ENCODE measurements around the gene AZI2.

Gene AZI2

GRCh38 chr3:28348629-28349468 lies at the start of gene AZI2, which contains the start of gene ZCWPW2:
Gene AZI2, minus strand, starts transcription at chr3:28348824. Its CDS starts 8,207 bp downstream, at chr3:28340617.
Gene ZCWPW2, plus strand, starts transcription at chr3:28348721. Its CDS starts 64,348 bp downstream, at chr3:28413069.
- ATAC-seq (peak; percentile 94), DNase-seq (peak; percentile 95)

DNA sequence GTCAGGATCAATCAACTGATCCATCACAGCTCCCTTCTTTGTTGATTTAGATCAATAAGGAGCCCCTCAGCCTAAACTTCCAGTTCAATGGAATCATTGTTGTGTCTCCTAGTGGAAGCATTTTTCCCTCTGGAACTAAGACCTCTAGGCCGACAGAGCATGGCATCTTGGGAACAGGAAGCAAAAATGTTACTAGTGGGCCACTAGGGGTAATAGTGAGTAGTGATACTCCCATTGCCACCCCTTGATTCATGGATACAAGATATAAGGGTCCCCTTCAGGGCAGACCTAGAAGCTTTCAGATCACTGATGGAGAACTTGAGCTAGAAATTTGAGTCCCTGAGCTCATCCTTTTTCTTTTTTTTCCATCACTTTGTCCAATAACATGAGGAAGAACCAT lies 40.4 kb upstream of the AZI2 start:
- ATAC-seq (no peak), DNase-seq (no peak)

GRCh38 chr3:28386049-28386448 lies 37.4 kb upstream of the AZI2 start:
- no peak for DNase-seq
- no peak for ATAC-seq

DNA sequence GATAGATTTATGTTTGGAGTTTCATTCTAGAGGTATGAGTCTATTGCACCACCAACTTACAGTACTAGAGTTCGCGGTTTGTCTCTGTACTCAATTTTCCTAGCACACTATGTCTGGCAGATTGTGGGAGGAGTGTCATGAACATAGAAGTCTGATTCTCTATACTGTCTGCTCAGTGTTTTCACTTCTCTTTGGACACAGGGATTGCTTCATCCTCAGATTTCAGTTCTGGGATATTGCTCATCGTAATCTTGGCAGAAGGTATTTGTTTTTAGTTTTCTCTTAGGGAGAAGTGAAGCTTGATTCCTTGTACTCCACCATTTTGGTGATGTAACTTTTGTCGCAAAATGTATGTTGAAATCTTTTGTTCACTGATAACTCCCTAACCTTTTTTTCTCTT lies 27.8 kb upstream of the AZI2 start:
- DNase-seq (no peak), ATAC-seq (no peak)

GRCh38 chr3:28349469-28350000 lies 911 bp upstream of the AZI2 start:
- DNase-seq = no peak
- ATAC-seq = no peak

DNA sequence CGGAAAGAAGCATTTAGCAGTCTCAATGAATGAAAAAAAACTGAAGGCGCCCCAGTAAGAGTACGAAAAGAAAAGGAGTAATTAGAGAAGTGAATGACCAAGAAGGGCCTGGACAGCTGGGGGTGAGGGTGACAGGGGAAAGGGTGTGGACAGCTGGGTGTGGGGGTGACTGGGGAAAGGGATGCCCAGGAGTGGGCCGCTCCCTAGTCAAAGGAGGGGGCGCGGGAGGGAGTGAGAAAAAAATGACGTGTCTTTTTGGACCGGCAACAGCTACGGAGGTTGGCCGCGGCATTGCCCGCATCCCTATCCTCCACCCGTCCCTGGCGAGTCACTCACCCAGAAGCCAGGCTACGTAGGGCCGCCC lies 377 bp downstream of the AZI2 start:
- ATAC-seq (peak; percentile 86), DNase-seq (no peak)

- no peak for ATAC-seq
Measured at GRCh38 chr3:28347374-28348264, 1.0 kb downstream of the AZI2 start.

GRCh38 chr3:28345690-28346089 lies 2.9 kb downstream of the AZI2 start:
- DNase-seq (no peak), ATAC-seq (no peak)

More at GRCh38 chr3:28347374-28348264, 1.0 kb downstream of the AZI2 start:
- DNase-seq = peak; percentile 3

GRCh38 chr3:28343144-28343543 lies 5.5 kb downstream of the AZI2 start:
- DNase-seq (no peak), ATAC-seq (no peak)

- ATAC-seq = no peak
Measured at GRCh38 chr3:28337230-28337629, 11.4 kb downstream of the AZI2 start.

GRCh38 chr3:28335246-28335645 lies 13.4 kb downstream of the AZI2 start:
- DNase-seq = no peak
- no peak for ATAC-seq

More at GRCh38 chr3:28337230-28337629, 11.4 kb downstream of the AZI2 start:
- DNase-seq = no peak

DNA sequence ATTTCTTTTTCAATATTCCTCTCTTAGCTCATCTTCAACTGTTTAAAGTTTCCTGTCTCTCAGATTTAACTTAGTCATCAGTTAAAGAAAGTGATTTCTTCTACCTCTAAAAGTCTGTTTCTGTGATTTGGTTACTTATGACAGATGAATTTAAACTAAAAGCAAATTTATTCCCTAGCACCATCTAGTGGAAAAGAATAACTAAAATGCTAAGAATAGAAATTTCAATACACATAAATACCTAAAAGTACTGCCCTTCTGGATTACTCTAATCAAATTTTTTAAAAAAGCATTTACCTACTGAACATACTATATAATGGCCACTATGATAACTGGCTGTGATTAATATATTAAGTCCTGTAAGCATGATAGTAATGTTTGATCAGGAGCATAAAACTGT lies 14.1 kb downstream of the AZI2 start:
- no peak for ATAC-seq
- DNase-seq = no peak

DNA sequence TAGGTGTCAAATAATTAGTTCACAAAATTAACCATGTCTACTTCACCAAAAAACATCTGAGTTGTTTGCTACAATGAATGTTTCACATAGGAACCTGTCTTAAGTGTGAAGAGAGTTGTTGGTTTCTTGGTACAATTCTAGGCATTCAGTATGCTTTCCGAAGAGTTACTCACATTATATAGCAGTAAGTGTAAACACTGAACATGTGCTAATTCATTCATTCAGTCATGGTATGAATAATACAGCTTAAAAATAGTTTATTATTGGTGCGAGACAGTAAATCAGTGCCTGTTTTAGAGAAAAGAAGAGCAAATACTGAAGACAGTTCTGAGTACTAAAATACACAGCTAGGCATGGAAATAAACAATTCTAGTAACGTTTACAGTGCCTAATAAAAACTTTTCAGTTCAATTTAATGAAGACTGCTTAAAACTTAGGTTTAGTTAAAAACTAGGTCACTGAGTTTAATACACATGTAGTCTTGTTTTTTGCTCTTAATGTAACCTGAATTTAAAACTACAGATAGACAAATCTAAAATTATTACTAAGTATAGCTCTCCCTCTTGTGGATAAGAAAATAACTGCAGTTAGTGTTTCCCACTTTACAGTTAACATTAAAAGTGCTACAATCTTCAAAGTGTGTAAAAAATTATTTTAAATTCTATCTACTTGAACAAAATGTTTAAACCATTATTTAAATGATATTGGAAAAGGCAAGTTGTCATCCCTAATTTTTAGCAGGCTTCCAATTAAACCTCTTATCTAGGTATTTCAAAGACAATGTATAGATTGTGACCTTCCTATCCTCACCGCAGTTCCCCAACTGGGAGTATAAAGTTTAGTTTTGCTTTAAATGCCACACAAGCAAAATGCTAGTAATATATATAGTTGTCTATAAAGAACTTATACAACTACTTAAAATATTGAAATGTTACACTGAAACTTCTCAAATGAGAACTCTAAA lies 20.2 kb downstream of the AZI2 start:
- ATAC-seq (no peak), DNase-seq (no peak)

GRCh38 chr3:28326458-28326926 lies 22.1 kb downstream of the AZI2 start:
- ATAC-seq (peak; percentile 98), DNase-seq (peak; percentile 17)

GRCh38 chr3:28322464-28322863 lies 26.2 kb downstream of the AZI2 start:
- DNase-seq (no peak), ATAC-seq (no peak)

- no peak for DNase-seq
- no peak for ATAC-seq
Measured at GRCh38 chr3:28320981-28321380, 27.6 kb downstream of the AZI2 start.

DNA sequence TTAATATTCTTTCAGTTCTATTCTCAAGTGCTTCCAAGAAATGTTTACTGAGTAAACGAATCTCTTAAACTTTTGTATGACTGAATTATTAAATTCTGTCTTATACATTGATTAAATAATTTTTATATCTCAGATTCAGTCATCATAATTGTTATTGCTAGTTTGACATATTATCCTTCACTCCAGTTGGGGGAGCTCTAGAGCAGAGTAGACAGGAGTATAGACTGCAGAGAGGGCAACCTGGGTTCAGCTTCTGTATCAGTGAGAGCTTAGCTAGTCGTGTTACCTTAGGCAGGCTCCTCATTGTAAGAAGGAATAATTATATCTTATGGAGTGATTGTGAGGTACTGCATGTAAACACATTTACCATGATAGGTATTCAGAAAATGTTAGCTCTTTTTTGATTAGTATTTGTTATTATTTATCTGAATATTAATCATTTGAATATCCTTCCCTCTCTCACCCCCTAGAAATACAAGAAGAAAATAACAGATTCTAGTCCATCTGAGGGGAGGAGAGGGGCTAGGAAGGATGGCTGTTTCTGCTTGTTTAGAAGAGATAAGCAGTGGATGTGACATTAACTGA lies 31.1 kb downstream of the AZI2 start:
- peak; percentile 15 for DNase-seq
- peak; percentile 68 for ATAC-seq

GRCh38 chr3:28316226-28316625 lies 32.4 kb downstream of the AZI2 start:
- DNase-seq (no peak), ATAC-seq (no peak)

DNA sequence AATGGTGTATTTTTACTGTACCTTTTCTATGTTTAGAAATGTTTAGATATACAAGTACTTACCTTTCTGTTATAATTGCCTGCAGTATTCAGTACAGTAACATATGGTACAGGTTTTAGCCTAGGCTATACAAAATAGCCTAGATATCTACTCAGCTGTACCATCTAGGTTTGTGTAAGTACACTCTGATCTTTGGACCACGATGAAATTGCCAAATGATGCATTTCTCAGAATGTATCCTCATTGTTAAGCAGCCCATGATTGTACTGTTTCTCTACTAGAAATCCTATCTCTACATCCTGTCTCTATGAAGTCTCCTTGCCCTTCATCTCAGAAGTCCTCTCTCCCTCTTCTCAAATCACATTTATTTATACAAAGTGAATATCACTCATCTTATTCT lies 32.9 kb downstream of the AZI2 start:
- no peak for ATAC-seq
- DNase-seq = no peak

GRCh38 chr3:28308196-28308595 lies 40.4 kb downstream of the AZI2 start:
- DNase-seq (no peak), ATAC-seq (no peak)

- DNase-seq (no peak), ATAC-seq (no peak)
Measured at GRCh38 chr3:28301688-28302087, 46.9 kb downstream of the AZI2 start.
